Thyroid gland (tissue), 4 donors: ENCODE measurements around the gene PRLH. TPM values are rescaled to one million over a fixed set of nuclear protein-coding genes. Genes with fewer than 3 reads are reported as not detected.

Experiments
- DNase-seq, 2 donors: peaks; one replicate each; pipeline ENCODE4 v3.0.0-alpha.2; 2019
- H3K27ac ChIP-seq, 3 donors: fragments of 200-600 bp; sonication (generic); 1 replicate in 2 of 3; 2 replicates in 1 of 3; pipeline ENCODE4 v1.5.1; 2016 to 2019; ENCODE audit warnings: mild to moderate bottlenecking in 1 of 3, moderate library complexity in 1 of 3
- H3K27me3 ChIP-seq: fragments of 200-600 bp; sonication (generic); one replicate; pipeline ENCODE4 v1.5.1; 2019
- H3K36me3 ChIP-seq, 2 donors: fragments of 200-600 bp; sonication (generic); one replicate each; pipeline ENCODE4 v1.5.1; 2016 to 2019
- H3K4me1 ChIP-seq, 2 donors: fragments of 200-600 bp; sonication (generic); one replicate each; pipeline ENCODE4 v1.5.1; 2017 to 2019
- H3K4me3 ChIP-seq, 3 donors: fragments of 200-600 bp; sonication (generic); replicated peaks in 1 of 3; 1 replicate in 2 of 3; 2 replicates in 1 of 3; pipeline ENCODE4 v1.5.1; 2016; ENCODE audit warnings: mild to moderate bottlenecking in 1 of 3
- H3K9me3 ChIP-seq: fragments of 200-600 bp; sonication (generic); one replicate; pipeline ENCODE4 v1.5.1; 2017
- CTCF ChIP-seq, 6 experiments: fragments of 200-600 bp in 3 of 6; fragments of 450-650 bp in 3 of 6; sonication (generic) in 3 of 6; IDR thresholded peaks; one replicate each; pipeline ENCODE4 v1.5.1; 2016 to 2019; ENCODE audit warnings: antibody characterized with exemption in 6 of 6, mild to moderate bottlenecking in 2 of 6, inconsistent platforms in 1 of 6, moderate library complexity in 1 of 6
- POLR2A ChIP-seq, 2 donors: fragments of 450-650 bp; IDR thresholded peaks; one replicate each; pipeline ENCODE4 v1.6.1; 2017; ENCODE audit warnings: antibody characterized with exemption in 2 of 2, mild to moderate bottlenecking in 2 of 2, moderate library complexity in 1 of 2
- WGBS, 2 donors: methylation state at CpG; one replicate each; pipeline ENCODE4 v1.1.5; 2017; 5-methylcytosine and 5-hydroxymethylcytosine counted together
- intact Hi-C: fragments of 100-400 bp; cut with DNase I; formaldehyde crosslinking; loops from one replicate; pipeline ENCODE4 v1.15.1; 2023
- total RNA-seq, 4 donors: library from RNA; depleted of rRNA; stranded (reverse); fragments of >200 nt; gene quantifications; one replicate each; pipeline ENCODE4 v1.2.3, GENCODE V29; 2016

The PRLH gene
- total RNA-seq, 4 donors from 2014 or later: not detected

DNA sequence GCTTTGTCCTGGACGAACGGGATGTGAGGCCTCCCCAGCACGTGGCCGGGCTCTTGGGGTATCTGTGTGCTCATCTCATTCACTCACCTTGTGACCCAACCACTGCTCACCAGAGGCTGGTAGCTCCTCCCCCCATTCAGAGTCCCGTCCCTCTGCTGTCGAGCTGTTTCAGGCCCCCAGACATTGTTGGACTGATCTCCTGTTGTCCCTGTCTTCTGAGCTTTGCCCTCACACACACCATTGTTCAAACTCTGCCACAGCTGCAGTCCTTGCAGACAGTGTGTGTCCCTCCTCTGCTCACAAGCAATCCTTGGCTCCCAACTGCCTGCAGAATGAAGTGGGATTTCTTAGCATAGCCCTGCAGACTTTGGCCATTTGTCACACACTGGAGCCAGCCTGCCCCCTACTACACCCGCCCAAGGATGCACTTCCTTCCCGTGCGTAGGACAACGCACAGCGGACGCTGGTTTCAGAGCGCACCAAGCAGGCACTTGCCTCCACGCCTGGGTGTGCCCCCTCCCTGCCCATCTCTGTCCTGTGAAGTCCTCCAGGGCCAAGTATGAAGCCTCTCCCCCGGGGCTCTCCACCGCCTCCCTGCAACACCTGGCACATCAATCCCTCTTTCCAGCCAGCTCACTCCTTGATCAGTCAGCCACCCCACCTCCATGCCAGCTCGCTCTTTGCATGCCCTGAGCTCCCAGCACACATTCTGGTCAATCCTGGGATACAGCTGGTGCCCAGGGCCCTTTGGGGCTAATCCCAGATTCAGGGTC is 16.5 kb upstream of the PRLH start:
- H3K27ac ChIP-seq: no peak overlapping the region
- no peaks in the 10 kb centered on the region for H3K9me3 ChIP-seq
- H3K4me3 ChIP-seq: no peak overlapping the region
- intact Hi-C loops: no loop called here
- H3K27me3 ChIP-seq: no peaks in the 10 kb centered on the region
- no peak for DNase-seq
- H3K4me1 ChIP-seq: peaks cover 3 to 7% of the 10 kb centered on the region in 2 donors
- TF ChIP-seq POLR2A (IDR thresholded peaks at IDR 0.05) (no peak), CTCF (IDR thresholded peaks at IDR 0.05) (no peak)
- 76% methylated on average over 16 to 17 of the region's 17 CpGs for WGBS, 2 donors
- H3K36me3 ChIP-seq: peaks cover 8 to 33% of the 10 kb centered on the region in 2 donors

GRCh38 chr2:237551071-237551574 is 15.3 kb upstream of the PRLH start:
- peaks cover 8 to 25% of the 10 kb centered on the region in 2 donors for H3K36me3 ChIP-seq
- peaks cover 3 to 8% of the 10 kb centered on the region in 2 donors for H3K4me1 ChIP-seq
- no peak for DNase-seq
- H3K27me3 ChIP-seq: no peaks in the 10 kb centered on the region
- no peak overlapping the region for H3K27ac ChIP-seq
- intact Hi-C loops: no loop called here
- no peak overlapping the region for H3K4me3 ChIP-seq
- TF ChIP-seq POLR2A (IDR thresholded peaks at IDR 0.05): no peak
- no peak for TF ChIP-seq CTCF (IDR thresholded peaks at IDR 0.05)
- no peaks in the 10 kb centered on the region for H3K9me3 ChIP-seq
- 82 to 87% methylated on average over 11 to 15 of the region's 16 CpGs for WGBS, 2 donors

DNA sequence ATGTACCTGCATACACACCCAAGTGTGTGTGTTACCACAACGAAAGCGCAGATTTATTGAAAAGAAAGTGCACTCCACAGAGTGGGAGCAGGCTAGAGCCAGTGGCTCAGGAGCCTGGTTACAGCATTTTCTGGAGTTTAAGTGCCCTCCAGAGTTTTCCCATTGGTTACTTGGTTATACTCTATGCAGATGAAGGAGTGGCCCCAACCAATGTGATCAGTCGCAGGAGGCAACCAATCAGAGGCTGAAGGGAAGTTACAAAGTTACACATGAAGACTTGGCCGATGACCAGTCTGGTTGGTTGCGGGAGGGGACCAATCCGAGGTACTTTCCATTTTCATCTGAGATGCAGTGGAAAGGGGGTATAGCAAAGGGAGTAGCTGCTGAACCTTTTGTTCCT is 13.5 kb upstream of the PRLH start:
- no peak overlapping the region for H3K27ac ChIP-seq
- no peak overlapping the region for H3K4me3 ChIP-seq
- intact Hi-C loops: no loop called here
- H3K36me3 ChIP-seq: peaks cover 8 to 22% of the 10 kb centered on the region in 2 donors
- 94 to 96% methylated on average over 6 of the region's 6 CpGs for WGBS, 2 donors
- H3K27me3 ChIP-seq: no peaks in the 10 kb centered on the region
- H3K4me1 ChIP-seq: peaks cover under 1 to 9% of the 10 kb centered on the region in 2 donors
- DNase-seq: no peak
- H3K9me3 ChIP-seq: no peaks in the 10 kb centered on the region
- TF ChIP-seq POLR2A (IDR thresholded peaks at IDR 0.05) (no peak), CTCF (IDR thresholded peaks at IDR 0.05) (no peak)

GRCh38 chr2:237553948-237554347 is 12.4 kb upstream of the PRLH start:
- no peaks in the 10 kb centered on the region for H3K27me3 ChIP-seq
- intact Hi-C loops: no loop called here

More at GRCh38 chr2:237553948-237554347, 12.4 kb upstream of the PRLH start:
- 87 to 90% methylated on average over 7 of the region's 7 CpGs for WGBS, 2 donors
- Histone ChIP-seq H3K27ac (no peak overlapping the region), H3K36me3 (peaks cover 8 to 22% of the 10 kb centered on the region in 2 donors), H3K9me3 (no peaks in the 10 kb centered on the region), H3K4me3 (no peak overlapping the region), H3K4me1 (peaks cover 5 to 12% of the 10 kb centered on the region in 2 donors)
- TF ChIP-seq CTCF (IDR thresholded peaks at IDR 0.05) (no peak), POLR2A (IDR thresholded peaks at IDR 0.05) (no peak)
- no peak for DNase-seq
